ENCODE results near the gene TKFC.

TKFC gene

DNA sequence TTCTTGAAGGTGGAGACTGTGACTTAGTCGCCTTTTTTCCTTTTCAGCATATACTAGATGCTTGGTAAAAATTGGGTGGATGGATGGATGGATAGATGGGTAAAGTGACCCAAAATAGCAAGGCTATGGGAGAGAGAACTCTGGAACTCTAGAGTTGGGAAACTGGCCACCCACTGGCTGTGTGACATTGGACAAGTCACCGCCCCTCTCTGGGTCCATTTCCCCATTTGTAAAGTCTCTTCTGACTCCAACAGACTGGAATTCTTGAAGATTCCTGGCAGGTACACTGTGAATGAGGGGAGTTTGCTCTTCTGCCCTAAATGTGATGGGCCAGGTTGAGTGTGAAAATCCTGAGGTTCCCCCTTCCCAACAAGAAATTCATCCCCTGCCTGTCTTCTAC lies 8.0 kb downstream of the TKFC start:
- Histone ChIP-seq H2BK15ac (ENCODE audit: low read depth, poor library complexity, severe bottlenecking) (no peak overlapping the region), H3K4ac (ENCODE audit: low read depth in 1 of 2, low read length in 2 of 2) (no peak overlapping the region), H3K27me3 (ENCODE audit: control insufficient read depth in 1 of 2, insufficient read depth in 1 of 2, low read length in 2 of 2) (no peaks in the 10 kb centered on the region), H4K91ac (ENCODE audit: low read length) (no peak overlapping the region), H2AK5ac (ENCODE audit: low read length, severe bottlenecking) (no peak overlapping the region), H3K14ac (ENCODE audit: low read length in 2 of 2) (no peak overlapping the region), H3K36me3 (ENCODE audit: control insufficient read depth in 1 of 2, insufficient read depth in 2 of 2, low read depth in 1 of 2, low read length in 2 of 2) (peaks cover 38 to 67% of the 10 kb centered on the region in 2 experiments), H3K18ac (ENCODE audit: low read depth in 1 of 2, low read length in 2 of 2) (no peak overlapping the region), H3K4me1 (ENCODE audit: control insufficient read depth, insufficient read depth, low read depth, low read length) (peaks cover 5% of the 10 kb centered on the region), H3K27ac (ENCODE audit: low read length, poor library complexity, severe bottlenecking) (no peak overlapping the region), H4K8ac (ENCODE audit: low read length) (no peak overlapping the region), H2BK120ac (ENCODE audit: low read depth, low read length) (no peak overlapping the region), H3K79me1 (replicated peaks; ENCODE audit: low read length, poor library complexity, severe bottlenecking) (no peaks in the 10 kb centered on the region), H3K23ac (ENCODE audit: low read length in 2 of 2) (no peak overlapping the region), H3K9ac (ENCODE audit: low read length) (no peak overlapping the region), H3K4me2 (ENCODE audit: low read length, poor library complexity, severe bottlenecking) (no peak overlapping the region), H2BK5ac (ENCODE audit: low read depth, low read length, poor library complexity, severe bottlenecking) (no peak overlapping the region), H2AFZ (ENCODE audit: low read depth, low read length) (no peak overlapping the region), H2BK12ac (ENCODE audit: low read length in 2 of 2) (no peak overlapping the region), H3K9me3 (ENCODE audit: control insufficient read depth, low read length) (no peaks in the 10 kb centered on the region), H3K4me3 (ENCODE audit: insufficient read depth in 1 of 2, low read depth in 1 of 2, low read length in 2 of 2) (no peak overlapping the region)
- 100% methylated on average over 1 of the region's 2 CpGs for WGBS
- no peak for DNase-seq

DNA sequence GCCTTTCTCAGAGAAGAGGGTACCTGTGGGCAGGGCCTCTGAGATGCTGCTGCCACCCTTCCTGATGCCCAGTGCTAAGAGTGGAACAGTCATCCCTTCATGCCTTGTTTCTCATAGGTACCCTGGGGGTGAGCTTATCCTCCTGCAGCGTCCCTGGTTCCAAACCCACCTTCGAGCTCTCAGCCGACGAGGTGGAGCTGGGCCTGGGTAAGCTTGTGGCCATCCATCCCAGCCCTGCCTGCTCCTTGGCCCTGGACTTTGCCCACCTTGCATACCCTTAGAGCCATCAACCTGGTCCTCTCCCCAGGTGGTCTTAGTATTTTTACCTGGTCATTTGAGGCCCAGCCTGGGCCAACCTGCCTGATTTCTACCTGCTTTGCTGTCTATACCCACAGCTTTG lies 8.7 kb downstream of the TKFC start:
- no peak overlapping the region for H2BK12ac ChIP-seq (ENCODE audit: low read length in 2 of 2)
- 87% methylated on average over 4 of the region's 4 CpGs for WGBS
- no peak overlapping the region for H3K4ac ChIP-seq (ENCODE audit: low read depth in 1 of 2, low read length in 2 of 2)
- no peak overlapping the region for H2AK5ac ChIP-seq (ENCODE audit: low read length, severe bottlenecking)
- no peak overlapping the region for H2AFZ ChIP-seq (ENCODE audit: low read depth, low read length)
- H3K4me2 ChIP-seq (ENCODE audit: low read length, poor library complexity, severe bottlenecking) = no peak overlapping the region
- peaks cover 45 to 73% of the 10 kb centered on the region in 2 experiments for H3K36me3 ChIP-seq (ENCODE audit: control insufficient read depth in 1 of 2, insufficient read depth in 2 of 2, low read depth in 1 of 2, low read length in 2 of 2)
- no peak overlapping the region for H3K27ac ChIP-seq (ENCODE audit: low read length, poor library complexity, severe bottlenecking)
- H3K14ac ChIP-seq (ENCODE audit: low read length in 2 of 2) = no peak overlapping the region
- DNase-seq = no peak
- H3K4me1 ChIP-seq (ENCODE audit: control insufficient read depth, insufficient read depth, low read depth, low read length) = peaks cover 4% of the 10 kb centered on the region
- no peaks in the 10 kb centered on the region for H3K27me3 ChIP-seq (ENCODE audit: control insufficient read depth in 1 of 2, insufficient read depth in 1 of 2, low read length in 2 of 2)
- H3K4me3 ChIP-seq (ENCODE audit: insufficient read depth in 1 of 2, low read depth in 1 of 2, low read length in 2 of 2) = no peak overlapping the region
- no peak overlapping the region for H4K91ac ChIP-seq (ENCODE audit: low read length)
- H2BK5ac ChIP-seq (ENCODE audit: low read depth, low read length, poor library complexity, severe bottlenecking) = no peak overlapping the region
- no peak overlapping the region for H2BK15ac ChIP-seq (ENCODE audit: low read depth, poor library complexity, severe bottlenecking)
- H3K18ac ChIP-seq (ENCODE audit: low read depth in 1 of 2, low read length in 2 of 2) = no peak overlapping the region
- no peak overlapping the region for H3K9ac ChIP-seq (ENCODE audit: low read length)
- H4K8ac ChIP-seq (ENCODE audit: low read length) = no peak overlapping the region
- H3K79me1 ChIP-seq (replicated peaks; ENCODE audit: low read length, poor library complexity, severe bottlenecking) = no peaks in the 10 kb centered on the region
- no peak overlapping the region for H3K23ac ChIP-seq (ENCODE audit: low read length in 2 of 2)
- H3K9me3 ChIP-seq (ENCODE audit: control insufficient read depth, low read length) = no peaks in the 10 kb centered on the region
- H2BK120ac ChIP-seq (ENCODE audit: low read depth, low read length) = no peak overlapping the region

DNA sequence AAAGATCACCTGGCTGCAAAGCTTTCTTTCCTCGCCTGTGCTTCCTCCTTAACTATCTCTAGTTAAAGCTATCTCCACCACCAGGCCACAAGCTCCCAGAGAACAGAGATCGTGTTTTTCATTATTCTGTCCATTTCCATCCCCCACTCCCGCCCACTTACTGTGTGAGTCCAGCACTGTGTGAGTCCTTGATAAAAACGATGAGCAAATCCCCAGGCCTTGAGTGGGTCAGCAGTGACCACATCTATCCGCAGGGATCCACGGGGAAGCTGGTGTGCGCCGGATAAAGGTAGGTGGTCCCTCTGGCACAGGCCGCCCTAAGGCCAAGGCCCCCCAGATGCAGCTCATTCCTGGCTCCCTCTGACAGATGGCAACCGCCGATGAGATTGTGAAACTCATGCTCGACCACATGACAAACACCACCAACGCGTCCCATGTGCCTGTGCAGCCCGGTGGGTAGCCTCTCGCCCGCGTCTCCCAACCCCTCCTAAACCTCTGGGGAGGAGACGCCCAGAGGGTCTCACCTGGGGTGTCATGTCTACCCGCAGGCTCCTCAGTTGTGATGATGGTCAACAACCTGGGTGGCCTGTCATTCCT lies 9.3 kb downstream of the TKFC start:
- H3K23ac ChIP-seq (ENCODE audit: low read length in 2 of 2) = no peak overlapping the region
- H3K4me2 ChIP-seq (ENCODE audit: low read length, poor library complexity, severe bottlenecking) = no peak overlapping the region
- peaks cover 2% of the 10 kb centered on the region for H3K4me1 ChIP-seq (ENCODE audit: control insufficient read depth, insufficient read depth, low read depth, low read length)
- DNase-seq = no peak
- peaks cover 47 to 74% of the 10 kb centered on the region in 2 experiments for H3K36me3 ChIP-seq (ENCODE audit: control insufficient read depth in 1 of 2, insufficient read depth in 2 of 2, low read depth in 1 of 2, low read length in 2 of 2)
- no peaks in the 10 kb centered on the region for H3K79me1 ChIP-seq (replicated peaks; ENCODE audit: low read length, poor library complexity, severe bottlenecking)
- H4K8ac ChIP-seq (ENCODE audit: low read length) = no peak overlapping the region
- no peak overlapping the region for H3K4ac ChIP-seq (ENCODE audit: low read depth in 1 of 2, low read length in 2 of 2)
- no peak overlapping the region for H3K4me3 ChIP-seq (ENCODE audit: insufficient read depth in 1 of 2, low read depth in 1 of 2, low read length in 2 of 2)
- no peak overlapping the region for H2BK12ac ChIP-seq (ENCODE audit: low read length in 2 of 2)
- H3K14ac ChIP-seq (ENCODE audit: low read length in 2 of 2) = no peak overlapping the region
- no peaks in the 10 kb centered on the region for H3K9me3 ChIP-seq (ENCODE audit: control insufficient read depth, low read length)
- H2BK120ac ChIP-seq (ENCODE audit: low read depth, low read length) = no peak overlapping the region
- H3K27ac ChIP-seq (ENCODE audit: low read length, poor library complexity, severe bottlenecking) = no peak overlapping the region
- no peak overlapping the region for H2BK15ac ChIP-seq (ENCODE audit: low read depth, poor library complexity, severe bottlenecking)
- H2AK5ac ChIP-seq (ENCODE audit: low read length, severe bottlenecking) = no peak overlapping the region
- no peak overlapping the region for H3K18ac ChIP-seq (ENCODE audit: low read depth in 1 of 2, low read length in 2 of 2)
- no peak overlapping the region for H2AFZ ChIP-seq (ENCODE audit: low read depth, low read length)
- no peak overlapping the region for H3K9ac ChIP-seq (ENCODE audit: low read length)
- H4K91ac ChIP-seq (ENCODE audit: low read length) = no peak overlapping the region
- WGBS = 93% methylated on average over 20 of the region's 20 CpGs
- no peak overlapping the region for H2BK5ac ChIP-seq (ENCODE audit: low read depth, low read length, poor library complexity, severe bottlenecking)
- H3K27me3 ChIP-seq (ENCODE audit: control insufficient read depth in 1 of 2, insufficient read depth in 1 of 2, low read length in 2 of 2) = no peaks in the 10 kb centered on the region

DNA sequence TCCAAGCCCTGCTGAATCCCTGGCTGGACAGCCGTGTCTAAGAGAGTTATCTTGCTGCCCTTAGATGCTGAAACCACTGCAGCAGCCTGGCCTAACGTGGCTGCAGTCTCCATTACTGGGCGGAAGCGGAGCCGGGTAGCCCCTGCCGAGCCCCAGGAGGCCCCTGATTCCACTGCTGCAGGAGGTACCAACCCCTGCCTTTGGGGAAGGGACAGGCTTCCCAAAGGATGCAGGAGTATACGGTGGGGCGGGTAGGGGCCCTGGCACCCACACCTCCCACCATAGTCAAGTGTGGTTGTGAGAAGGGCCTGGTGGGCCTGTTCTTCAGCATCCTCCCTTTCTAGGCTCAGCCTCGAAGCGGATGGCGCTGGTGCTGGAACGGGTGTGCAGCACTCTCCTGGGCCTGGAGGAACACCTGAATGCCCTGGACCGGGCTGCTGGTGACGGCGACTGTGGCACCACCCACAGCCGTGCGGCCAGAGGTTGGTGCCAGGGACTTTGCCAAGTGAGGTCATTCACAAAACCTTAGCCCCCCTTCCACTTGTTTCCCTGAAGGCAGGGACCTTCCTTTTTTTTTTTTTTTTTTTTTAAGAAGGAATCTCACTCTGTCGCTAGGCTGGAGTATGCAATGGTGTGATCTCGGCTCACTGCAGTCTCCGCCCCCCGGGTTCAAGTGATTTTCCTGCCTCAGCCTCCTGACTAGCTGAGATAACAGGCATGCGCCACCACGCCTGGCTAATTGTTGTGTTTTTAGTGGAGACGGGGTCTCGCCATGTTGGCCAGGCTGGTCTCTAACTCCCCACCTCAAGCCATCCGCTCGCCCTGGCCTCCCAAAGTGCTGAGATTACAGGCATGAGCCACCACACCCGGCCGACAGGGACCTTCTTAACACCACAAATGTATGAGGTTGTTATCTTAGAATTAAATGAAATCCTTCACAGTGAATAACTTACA lies 11.0 kb downstream of the TKFC start:
- Histone ChIP-seq H3K36me3 (ENCODE audit: control insufficient read depth in 1 of 2, insufficient read depth in 2 of 2, low read depth in 1 of 2, low read length in 2 of 2) (peaks cover 48 to 77% of the 10 kb centered on the region in 2 experiments), H3K14ac (ENCODE audit: low read length in 2 of 2) (no peak overlapping the region), H3K27me3 (ENCODE audit: control insufficient read depth in 1 of 2, insufficient read depth in 1 of 2, low read length in 2 of 2) (no peaks in the 10 kb centered on the region), H3K4me3 (ENCODE audit: insufficient read depth in 1 of 2, low read depth in 1 of 2, low read length in 2 of 2) (no peak overlapping the region), H2BK15ac (ENCODE audit: low read depth, poor library complexity, severe bottlenecking) (no peak overlapping the region), H3K27ac (ENCODE audit: low read length, poor library complexity, severe bottlenecking) (no peak overlapping the region), H4K8ac (ENCODE audit: low read length) (no peak overlapping the region), H3K9ac (ENCODE audit: low read length) (no peak overlapping the region), H2AK5ac (ENCODE audit: low read length, severe bottlenecking) (no peak overlapping the region), H3K4ac (ENCODE audit: low read depth in 1 of 2, low read length in 2 of 2) (no peak overlapping the region), H2BK5ac (ENCODE audit: low read depth, low read length, poor library complexity, severe bottlenecking) (no peak overlapping the region), H3K79me1 (replicated peaks; ENCODE audit: low read length, poor library complexity, severe bottlenecking) (no peaks in the 10 kb centered on the region), H3K23ac (ENCODE audit: low read length in 2 of 2) (no peak overlapping the region), H2BK12ac (ENCODE audit: low read length in 2 of 2) (no peak overlapping the region), H4K91ac (ENCODE audit: low read length) (peak overlapping the region; percentile 16), H3K18ac (ENCODE audit: low read depth in 1 of 2, low read length in 2 of 2) (no peak overlapping the region), H3K4me1 (ENCODE audit: control insufficient read depth, insufficient read depth, low read depth, low read length) (peaks cover 5% of the 10 kb centered on the region), H2AFZ (ENCODE audit: low read depth, low read length) (no peak overlapping the region), H3K9me3 (ENCODE audit: control insufficient read depth, low read length) (no peaks in the 10 kb centered on the region), H3K4me2 (ENCODE audit: low read length, poor library complexity, severe bottlenecking) (no peak overlapping the region), H2BK120ac (ENCODE audit: low read depth, low read length) (no peak overlapping the region)
- 97% methylated on average over 28 of the region's 29 CpGs for WGBS
- no peak for DNase-seq

Measured in mesenchymal stem cell (in vitro differentiated cells and primary cell).